ENCODE measurements around the gene ICA1.

- TF ChIP-seq CTCF (IDR thresholded peaks at IDR 0.05) (no peak), POLR2A (IDR thresholded peaks at IDR 0.05) (no peak)
Measured at GRCh38 chr7:8131694-8132605, 130.0 kb downstream of the ICA1 start.

All from thyroid gland (tissue), 4 donors.